DLD1 (cell line): Measurements from ENCODE around the gene MAGI3.
"Not testable (repeated sequence)": the region's sequence is repeated elsewhere in the genome, so short reads cannot be mapped to it uniquely, and the experiment has no call there.

Source experiments
- in situ Hi-C: cut with HindIII; loops from 2 replicates; pipeline ENCODE4 v1.10.0; 2017; ENCODE audit warnings: low sequenced_read_pairs

Gene MAGI3

DNA sequence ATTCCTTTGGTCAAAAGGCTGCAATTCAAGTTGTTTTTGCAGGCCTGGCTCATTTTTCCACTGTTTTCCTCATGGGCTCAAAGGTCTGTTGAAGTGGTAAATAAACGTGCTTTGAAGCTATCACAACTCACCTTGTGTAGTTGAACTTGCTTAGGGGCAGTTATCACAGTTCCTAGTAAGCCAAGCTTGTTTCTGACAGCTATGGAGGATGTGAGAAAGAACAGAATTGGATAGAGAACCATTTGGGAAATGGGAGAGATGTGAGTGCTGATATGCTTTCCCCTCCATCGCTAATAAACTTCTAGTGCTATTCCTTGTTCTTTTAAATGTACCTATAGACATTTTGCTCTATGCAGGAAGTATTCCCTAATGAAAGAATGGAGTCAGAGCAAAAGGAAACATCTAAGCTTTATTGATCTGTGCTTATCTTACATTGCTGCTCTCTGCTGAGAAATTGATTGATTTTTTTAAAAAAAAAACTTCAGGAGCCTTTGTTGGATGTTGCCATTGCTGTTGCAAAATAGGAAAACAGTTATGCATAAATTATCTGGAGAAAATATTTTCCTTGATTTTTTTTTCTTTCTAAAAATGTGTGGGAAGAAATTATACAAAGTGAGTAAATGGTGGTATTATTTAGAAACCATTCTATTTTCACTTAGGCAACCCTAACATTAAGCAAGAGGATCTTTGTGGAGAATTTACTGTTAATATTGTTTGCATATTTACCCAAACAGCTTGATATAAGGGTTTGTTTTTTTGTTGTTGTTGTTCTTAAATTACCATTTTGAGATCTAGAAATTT, 118.2 kb downstream of the MAGI3 start:
- in situ Hi-C loops, result no loop called here

DNA sequence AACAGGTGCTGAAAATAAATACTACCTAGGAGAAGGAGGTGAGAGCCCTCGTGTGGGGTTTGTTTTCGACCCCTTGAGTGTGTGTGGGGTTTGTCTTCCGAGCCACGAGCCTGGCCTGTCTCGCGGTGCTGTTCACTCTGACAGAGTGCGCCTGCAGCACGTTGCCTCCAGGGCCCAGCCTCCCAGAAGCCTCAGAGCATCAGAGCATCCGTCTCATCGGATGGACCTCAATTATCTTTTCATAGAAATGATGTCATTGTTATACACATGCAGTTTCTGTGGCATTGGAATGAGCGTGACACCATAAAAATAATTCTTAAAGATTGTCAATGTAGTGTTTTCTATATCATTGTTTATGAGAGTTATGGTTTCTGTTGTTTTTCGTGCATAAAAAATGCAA, 119.5 kb downstream of the MAGI3 start:
- in situ Hi-C loops, result not testable (repeated sequence)

DNA sequence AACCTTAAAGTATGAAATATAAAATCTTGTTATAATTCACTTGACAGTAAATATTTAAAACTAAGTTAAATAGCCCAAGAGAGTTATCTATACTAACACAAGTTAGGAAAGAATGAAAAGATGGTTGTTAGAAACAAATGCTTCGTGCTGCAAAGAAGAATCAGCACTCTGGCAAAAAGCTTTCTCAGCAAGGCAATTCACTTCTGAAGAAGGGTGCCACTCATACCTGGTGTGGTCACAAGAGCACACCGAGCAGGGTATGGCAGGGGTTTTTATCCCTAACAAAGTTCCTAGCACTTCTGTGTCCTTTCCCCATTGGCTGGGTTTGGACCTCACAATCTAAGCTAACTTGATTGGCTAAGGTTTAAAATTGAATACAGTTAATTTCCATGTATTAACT, 121.0 kb downstream of the MAGI3 start:
- in situ Hi-C loops, result no loop called here

DNA sequence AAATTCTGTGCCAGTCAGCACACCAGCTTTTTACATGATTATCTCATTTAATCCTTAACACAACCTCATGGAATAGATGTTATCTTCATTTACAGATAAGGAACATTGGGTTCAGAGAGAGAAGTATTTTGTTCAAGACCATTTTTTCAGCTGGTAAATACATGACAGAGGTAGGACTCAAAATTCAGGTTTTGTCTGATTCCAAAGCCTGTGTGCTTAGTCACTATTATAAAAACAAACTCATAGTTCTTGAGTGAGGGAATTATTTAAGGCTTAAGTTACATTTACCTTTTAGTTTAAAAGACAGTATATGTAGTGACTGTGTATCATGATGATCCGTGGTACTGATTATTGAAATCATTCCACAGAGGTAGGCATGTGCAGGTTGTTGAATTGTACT, 125.2 kb downstream of the MAGI3 start:
- in situ Hi-C loops, result no loop called here

DNA sequence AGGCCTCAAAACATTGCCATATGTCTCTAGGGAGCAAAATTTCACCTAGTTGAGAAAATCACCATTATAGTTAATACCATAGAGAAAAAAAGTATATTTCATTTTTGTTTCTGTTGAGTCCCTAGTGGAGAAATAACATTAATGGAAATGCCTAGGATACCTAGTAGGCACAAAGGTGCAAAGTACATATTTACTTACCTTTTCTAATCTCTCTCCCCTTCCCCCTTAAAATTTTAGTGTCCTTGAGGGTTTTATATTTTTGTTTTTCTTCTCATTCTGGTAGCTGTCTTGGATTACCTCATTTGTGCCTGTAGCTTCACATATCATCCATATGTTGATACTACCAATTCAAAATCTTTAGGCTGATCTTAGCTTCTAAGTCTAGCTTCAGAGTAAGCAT, 127.0 kb downstream of the MAGI3 start:
- in situ Hi-C loops, result no loop called here

DNA sequence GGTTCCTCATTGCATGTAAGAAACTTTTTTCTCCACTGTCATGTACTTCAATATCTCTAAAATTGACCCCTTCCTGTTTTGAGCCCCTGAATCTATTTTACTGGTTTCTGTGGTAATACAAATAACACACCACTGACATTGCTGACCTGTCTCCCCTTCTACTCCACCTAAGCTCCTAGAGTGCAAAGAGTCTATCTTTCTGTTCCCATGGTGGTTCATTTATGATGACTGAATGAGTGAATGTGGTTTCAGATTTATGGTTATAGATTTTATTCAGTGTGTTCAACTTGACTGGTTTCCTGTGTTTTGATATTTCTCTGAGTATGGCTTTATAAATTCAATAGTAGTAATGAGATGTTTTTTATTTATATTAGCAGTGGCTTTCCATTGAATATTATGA, 127.7 kb downstream of the MAGI3 start:
- in situ Hi-C loops, result no loop called here

DNA sequence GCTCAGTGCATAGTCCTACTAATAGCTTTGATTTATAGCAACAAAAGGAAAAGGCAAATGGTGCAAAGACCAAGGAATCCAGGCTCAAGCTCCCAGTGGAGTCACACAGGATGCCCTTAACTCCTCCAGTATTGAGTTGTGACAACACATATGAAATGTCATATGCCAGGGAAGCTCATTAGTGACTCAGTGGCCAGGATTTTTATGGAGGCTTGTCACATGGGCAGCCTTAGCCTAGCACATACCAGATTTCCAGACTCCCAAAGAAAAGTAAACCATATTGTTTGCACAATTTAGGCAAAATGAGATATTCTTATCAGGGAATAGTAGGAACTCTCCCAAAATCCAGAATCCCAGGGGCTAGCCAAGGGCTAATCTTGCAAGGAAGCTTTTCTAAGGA, 129.2 kb downstream of the MAGI3 start:
- in situ Hi-C loops, result no loop called here

DNA sequence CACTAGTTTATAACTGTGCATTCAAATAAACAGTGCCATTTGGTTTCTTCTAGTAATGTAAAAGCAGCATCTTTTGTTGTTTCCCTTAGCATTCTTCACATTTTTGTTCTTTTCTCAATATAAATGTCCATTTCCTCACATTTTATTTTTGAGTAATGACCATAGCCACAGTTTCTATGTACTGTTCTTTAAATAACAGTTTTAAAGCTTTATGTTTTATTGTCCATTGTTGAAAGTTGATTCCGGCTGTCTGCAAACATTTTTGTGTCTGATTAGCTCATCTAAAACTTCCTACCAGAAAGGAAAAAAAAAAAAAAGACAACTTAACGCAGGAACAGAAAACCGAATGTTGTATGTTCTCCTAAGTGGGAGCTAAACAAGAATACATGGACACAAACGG, 139.7 kb downstream of the MAGI3 start:
- in situ Hi-C loops, result no loop called here

DNA sequence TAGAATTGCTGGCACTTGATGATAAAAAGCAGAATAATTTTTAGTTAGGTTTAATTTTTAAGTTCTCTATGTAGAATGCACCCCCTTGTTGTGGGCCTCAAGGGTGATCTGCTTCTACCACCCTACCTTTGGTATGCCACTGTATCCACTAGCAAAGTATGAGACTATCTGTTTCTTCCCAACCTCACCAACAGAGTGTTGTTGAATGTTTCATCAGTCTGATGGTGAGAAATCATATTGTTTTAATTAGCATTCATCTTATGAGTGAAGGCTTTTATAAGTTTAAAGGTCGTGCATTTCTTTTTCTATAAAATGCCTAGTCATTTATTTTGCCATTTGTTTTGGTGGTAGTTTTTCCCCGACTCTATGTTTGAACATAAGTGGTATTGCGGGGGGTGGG, 141.0 kb downstream of the MAGI3 start:
- in situ Hi-C loops, result no loop called here

DNA sequence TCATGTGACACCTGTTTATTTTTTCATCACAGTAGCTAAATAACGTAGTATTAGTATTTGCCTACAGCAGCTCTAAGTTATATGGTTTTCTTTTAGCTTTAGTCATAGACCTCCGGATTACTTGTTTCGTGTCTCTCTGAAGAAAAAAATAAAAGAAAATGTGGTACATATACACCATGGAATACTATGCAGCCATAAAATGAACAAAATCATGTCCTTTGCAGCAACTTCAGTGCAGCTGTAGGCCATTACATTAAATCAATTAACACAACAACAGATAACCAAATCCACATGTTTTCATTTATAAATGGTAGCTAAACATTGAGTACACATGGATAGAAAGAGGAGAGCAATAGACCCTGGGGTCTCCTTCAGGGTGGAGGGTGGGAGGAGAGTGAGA, 142.7 kb downstream of the MAGI3 start:
- in situ Hi-C loops, result no loop called here

DNA sequence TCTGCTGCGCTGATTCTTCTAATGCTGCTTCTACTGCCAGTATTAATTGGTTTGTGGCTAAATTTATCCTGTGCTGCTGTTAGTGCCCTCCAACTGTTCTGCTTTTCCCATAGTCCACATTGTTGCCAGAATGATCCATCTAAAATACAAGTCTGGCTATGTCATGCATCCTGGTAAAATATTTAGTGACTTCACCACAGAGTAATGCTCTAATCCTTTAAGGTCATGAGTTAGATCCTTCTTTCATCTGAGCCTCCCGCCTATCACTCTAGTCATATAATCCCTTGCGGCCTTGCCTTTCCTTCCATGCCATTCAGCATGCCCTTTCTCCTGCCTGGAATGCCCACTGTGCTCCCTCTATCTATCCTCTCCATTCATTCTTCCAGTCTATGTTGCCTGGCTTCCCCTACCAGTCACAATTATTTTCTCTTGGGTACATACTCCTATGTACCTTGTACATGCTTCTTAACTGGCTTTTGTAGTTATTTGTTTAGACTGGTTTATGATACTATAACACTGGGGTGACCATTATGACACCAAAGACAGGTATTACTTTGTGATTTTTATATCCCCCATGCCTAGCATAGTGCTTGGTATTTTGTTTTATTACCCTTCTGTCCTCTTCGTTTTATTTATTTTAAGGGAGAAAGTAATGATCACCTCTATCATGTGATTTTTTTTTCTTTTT, 144.0 kb downstream of the MAGI3 start:
- in situ Hi-C loops, result no loop called here

DNA sequence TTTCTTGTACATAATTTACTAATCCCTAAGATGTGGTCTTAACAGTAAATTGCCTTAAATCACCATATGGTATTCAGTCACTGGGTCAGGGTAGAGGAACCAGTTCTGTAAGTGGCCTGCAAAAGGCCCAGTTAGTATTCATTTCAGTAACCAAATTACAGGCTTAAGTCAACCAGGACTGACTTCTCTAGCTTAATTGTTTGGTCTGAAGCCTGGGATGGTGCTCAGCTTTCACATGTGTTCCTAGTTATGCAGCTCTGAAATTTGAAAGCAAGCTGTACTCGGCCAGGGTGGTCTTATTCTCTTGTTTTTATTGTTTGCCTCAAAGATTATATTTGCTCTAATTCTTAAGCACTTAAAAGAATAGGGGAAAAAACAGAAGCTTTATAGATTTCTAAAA, 144.6 kb downstream of the MAGI3 start:
- in situ Hi-C loops, result no loop called here

DNA sequence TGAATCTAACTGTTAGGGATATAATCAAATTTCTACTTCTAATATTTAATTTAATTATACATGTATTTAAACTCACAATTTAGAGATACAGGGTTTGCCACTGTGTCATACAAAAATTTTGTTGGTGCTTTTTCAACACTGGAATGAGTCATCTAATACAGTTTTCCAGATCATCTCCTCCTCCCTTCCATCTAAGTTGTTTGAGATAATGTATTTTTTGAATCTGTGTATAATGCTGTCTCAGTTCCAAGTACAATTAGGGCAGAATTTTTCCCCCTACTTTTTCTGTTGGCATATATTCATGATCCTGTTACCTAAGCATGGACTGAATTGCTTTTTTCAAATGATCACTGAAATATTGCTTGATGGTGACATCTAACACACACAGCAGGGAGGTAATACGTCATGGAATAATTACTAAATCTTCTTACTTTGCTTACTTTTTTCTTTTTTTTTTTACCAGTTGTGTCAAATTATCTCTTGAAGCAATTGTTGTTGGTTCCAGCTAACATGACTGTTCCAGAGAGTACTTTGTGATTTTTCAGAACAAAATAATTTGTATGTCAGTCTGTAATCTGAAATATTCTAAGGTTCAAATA, 146.0 kb downstream of the MAGI3 start:
- in situ Hi-C loops, result no loop called here

DNA sequence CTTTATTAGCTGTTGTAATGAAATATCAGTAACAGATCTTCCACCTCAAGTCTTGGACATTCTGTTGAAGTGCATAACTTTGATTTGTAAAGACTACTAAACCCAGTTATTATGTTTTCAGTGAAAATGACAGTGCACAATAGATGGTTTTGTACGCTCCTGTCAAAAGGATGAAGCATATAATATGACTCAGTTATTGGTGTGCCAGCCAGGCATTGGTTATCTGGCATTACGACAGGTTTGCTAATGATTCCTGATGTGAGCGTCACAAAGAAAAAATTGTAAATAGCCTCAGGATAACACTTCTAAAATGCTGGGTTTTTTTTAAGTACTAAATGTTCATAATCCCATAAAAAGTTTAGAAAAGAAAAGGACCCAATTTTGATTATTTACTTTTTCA, 147.9 kb downstream of the MAGI3 start:
- in situ Hi-C loops, result no loop called here

DNA sequence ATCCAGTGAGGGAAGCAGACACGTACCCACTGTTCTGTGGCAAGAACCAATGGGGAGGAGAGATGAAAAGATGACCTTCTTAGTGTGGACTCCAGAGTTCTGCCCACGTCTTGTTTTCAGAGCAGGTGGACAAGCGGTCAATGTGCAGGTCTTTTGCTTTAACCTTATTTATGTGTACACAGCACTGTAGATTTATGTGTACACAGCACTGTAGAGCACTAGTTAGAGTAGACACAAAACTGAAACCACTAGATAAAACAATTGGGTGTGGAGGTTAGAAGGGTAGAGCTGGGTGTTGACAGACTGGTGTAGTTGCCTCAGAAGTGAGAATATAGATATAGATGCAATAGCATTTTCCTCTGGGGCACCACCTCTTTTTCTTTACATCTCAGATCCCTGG, 150.0 kb downstream of the MAGI3 start:
- in situ Hi-C loops, result no loop called here

DNA sequence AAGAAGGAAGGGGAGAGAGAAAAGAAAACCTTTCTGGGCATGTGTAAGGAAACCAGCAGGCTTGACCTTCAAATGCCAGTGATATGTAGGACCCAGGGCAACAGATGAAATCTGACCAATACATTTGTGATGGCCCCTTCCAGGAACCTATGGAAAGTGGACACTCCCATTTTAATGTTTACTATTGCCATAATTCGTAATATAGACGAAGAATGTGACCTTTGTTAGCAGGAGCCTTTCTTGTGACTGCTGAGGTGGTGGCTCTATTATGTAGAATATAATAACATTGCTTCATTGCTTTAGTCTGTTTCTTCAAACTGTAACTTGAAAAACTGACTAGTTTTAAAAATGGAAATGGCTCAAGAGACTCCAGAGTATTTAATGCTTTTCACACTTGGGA, 150.8 kb downstream of the MAGI3 start:
- in situ Hi-C loops, result no loop called here

DNA sequence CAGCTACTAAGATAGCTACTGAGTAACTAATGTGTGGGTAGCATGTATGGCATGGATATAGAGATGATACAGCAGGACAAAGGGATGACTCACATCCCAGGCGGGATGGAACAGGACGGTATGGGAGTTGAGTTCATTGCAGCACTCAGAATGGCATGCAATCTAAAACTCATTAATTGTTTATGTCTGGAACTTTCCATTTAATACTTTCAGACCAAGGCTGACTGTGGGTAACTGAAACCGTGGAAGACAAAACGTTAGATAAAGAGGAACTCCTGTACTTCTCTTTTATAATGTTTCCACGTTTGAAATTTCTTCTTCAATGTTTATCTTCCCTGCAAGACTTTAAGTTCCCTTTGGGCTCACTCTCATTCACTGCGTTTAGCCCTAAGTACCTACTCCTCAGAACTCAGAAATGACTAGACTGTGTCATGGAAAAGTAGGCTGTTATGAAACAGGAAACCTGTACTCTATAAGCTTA, 151.9 kb downstream of the MAGI3 start:
- in situ Hi-C loops, result no loop called here

DNA sequence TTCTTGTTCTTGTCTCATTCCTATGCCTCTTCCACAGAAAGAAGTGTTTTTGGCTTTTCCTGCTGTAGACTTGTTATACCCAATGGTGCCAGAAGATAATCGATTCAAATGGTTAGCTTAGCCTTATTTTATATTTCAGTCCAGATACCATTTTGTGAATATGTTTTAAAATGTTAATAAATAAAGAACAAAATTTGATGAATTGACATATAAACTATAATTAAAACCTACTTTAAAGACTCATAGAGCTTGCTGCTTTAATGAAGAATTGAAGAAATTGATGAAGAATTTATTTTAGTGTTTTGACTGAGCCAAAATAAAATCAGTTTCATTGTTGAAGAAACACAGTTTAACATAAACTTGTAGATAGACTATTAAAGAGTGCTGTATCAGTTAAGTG, 152.8 kb downstream of the MAGI3 start:
- in situ Hi-C loops, result no loop called here

DNA sequence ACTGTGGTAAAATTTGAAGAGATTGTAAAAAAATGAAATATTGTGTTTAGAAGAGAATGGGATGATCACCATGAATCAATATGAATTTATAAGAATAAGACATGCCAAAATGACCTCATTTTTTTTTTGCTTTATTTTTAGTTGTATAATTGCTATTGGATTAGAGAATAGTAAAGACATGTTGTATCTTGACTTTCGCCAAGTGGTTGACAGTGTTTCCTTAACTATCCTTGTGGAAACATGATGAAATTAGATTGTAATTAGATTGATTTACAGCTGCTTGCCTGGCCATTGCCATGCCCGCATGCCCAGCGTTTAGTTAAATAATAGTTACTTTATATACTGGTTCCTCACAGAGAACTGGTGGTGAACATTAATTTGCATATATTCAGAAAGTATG, 154.9 kb downstream of the MAGI3 start:
- in situ Hi-C loops, result no loop called here

DNA sequence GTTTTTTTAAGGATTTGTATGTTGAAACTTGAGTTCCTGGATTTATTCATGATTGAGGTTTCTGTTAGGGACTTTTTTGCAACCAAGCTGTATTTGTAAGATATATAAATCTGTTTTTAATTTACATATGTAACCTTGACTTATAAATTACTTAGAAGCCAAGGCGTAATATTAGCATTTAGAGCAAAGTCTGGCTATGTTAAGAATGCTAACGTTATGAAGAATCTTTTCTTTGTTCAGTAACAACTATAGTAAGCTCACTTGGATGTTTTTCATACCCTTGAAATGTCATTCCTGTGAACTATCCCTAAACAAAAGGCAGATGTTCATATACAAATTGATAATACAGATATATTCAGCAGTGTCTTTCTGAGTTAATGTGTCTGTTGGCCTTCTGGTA, 155.3 kb downstream of the MAGI3 start:
- in situ Hi-C loops, result no loop called here

DNA sequence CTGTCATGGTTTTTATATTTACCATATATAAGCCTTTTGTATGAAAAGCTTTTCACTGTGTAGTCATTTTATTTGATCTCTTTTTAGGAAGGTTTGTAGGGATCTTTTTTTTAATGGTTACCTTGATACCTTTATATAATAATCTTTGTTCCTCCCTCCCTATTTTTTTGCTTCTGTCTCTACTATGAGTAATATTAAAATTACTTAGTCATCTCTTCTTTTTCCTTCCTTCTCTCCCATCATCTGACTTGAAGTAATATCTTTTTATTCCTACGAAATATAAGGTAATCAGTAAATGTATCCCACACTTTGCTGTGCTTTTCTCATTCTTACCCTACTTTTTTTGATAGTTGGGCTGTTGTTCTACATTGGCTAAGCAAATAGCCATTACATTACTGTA, 161.4 kb downstream of the MAGI3 start:
- in situ Hi-C loops, result no loop called here

DNA sequence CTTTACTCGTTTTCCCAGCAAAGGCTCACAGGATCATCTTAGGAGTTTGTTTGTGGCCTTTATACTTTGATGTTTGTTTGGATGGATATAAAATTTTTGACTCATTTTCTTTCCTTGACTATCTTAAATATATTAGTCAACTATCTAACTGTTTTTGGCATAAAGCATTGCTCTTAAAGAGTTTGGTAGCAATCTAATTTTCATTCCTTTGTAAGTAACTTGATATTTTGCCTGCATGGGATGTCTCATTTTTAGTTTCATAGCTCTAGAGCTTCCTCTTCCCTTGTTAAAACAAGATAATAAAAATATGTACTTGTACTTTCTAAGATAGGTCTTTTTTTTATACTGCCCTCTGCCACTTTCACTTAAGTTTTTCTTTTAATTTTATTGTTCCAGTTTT, 161.9 kb downstream of the MAGI3 start:
- in situ Hi-C loops, result no loop called here
